Right renal cortex interstitium (tissue), 3 donors: ENCODE data around the gene CACNA2D3. TPM values are rescaled to one million over a fixed set of nuclear protein-coding genes. Genes with fewer than 3 reads are reported as not detected.

ENCODE experiments used
- DNase-seq, 3 donors: peaks; one replicate each; pipeline ENCODE4 v3.0.0-alpha.2; 2013; ENCODE audit warnings: low read depth in 3 of 3, low spot score in 2 of 3
- polyA plus RNA-seq, 3 donors: library from polyadenylated mRNA; unstranded; fragments of 120-200 nt; gene quantifications; one replicate each; pipeline ENCODE4 v1.2.1, GENCODE V29; 2013; ENCODE audit not compliant: insufficient read length in 3 of 3

The CACNA2D3 gene
- polyA plus RNA-seq, 3 donors = 1.4 to 1.8 (median 1.6) TPM

DNA sequence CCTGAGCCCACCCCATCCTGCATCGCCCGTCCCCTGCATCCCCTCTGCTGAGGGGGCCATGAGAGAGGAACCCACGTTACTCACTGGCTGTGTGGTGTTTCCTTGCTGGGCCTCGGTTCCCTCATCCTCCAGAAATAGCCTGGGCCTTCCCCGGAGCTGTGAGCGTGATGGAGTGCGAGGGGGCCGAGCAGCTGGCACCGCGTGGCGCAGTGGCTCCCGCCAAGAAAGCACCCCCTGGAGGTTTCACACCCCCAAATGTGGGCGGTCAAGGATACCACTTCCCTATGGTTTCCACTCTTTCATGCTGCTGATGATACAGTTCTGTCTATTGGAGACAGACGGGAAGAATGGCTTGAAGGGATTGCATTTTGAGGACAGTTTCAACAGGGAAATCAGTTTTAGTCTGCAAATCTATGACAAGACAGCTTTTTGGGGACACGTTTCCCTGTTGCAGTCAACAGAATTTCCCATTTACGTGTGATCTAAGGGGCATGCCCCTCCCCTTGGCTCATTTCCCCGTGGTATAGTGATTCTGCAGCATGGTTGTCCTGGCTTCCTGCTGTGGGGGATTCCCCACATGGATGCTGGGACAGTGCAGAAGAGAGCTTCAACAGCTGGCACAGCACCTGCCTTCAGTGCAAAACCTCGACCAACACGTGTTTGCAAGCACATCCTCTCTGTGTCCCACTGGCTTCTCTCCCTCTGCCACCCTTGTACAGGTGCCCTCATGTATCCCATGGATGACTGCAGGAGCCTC is 428.0 kb downstream of the CACNA2D3 start:
- no peak for DNase-seq

DNA sequence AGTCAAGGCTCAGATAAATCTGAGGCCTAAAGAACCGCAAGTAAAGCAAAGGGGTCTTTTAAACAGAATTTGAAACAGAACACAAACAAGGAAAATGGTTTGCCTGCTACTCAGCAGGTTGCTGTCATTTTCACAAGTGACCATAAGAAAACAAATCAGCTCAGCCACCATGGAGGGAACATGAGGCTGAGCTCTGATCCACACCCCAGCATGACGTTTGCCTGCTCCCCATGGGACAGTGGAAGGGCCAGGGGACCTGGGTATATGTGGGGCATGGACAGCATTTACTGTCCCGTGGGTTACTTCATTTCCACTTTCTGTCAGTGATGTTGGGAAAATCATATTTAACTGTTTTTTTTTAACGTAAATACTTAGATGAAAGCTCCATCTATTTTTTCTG is 434.3 kb downstream of the CACNA2D3 start:
- no peak for DNase-seq

DNA sequence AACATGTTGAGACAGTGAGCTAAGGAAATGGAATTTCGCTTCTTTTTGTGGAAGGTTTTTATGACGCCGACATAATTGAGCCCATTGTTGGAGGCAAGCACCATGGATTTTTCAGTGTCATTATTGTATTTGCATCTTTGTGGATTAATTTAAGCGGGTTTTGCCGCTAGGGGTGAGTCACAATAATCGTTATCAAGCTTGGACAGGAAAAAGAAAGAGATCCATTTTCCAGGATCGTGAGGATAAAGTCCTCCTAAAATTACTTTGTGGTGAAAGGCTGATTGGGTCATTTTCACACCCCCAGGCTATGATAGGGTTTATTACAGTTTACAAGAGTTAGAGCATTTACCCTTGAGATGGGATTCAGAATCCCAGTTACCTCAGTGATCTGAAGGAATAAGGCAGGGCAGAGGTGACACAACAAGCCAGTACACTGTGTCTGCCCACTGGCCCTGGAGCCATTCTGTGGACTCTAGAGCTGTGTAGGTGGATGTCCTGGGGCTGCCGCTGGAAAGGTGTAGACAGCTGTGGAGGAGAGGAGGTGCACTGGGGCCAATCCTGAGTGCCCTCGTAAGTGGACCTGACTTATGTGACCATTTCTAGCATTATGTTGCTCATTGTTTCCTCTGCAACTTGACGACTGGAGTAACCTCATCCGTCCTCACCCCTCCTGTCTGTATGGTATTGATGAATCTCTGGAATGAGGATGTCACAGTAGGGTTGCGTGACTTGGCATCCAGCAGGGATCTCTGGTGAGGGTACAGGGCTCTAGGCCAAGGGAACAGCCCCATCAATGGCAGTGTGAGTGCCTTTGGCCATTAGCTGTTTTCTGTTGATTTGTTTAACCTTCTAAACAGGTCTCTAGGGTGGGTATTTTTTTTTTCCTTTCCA is 435.4 kb downstream of the CACNA2D3 start:
- DNase-seq = no peak

DNA sequence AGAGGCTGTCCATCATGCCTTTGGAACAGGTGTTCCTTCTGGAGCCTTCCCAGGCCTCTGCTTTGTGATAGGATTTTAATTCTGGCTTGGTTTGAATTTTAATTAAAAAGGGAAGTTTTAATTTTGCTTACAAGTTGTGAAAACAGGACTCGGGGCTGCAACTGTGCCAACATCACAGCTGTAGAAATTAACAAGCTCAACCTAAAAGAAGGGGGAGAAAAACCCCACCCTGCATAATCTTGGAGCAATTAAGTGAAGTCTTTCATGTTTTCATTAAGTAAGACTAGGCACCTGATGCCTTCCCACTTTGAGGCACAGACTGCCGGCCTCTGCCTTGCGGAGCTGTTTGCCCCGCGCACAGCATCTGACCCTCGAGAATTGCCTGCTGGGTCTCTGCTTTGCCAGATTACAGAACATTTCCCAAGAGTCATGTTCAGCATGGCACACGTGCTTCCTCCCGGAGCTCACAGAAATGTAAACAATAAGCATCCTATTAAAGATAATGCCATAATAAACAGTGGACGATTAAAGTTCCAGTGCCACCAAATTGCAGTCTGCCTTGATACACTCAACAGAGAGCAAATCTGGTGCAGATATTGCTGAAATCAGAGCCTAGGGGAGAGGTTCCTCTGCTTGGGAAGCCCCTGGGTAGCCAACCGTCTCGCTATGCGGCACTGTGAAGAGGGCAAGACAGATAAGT is 441.3 kb downstream of the CACNA2D3 start:
- DNase-seq = no peak

DNA sequence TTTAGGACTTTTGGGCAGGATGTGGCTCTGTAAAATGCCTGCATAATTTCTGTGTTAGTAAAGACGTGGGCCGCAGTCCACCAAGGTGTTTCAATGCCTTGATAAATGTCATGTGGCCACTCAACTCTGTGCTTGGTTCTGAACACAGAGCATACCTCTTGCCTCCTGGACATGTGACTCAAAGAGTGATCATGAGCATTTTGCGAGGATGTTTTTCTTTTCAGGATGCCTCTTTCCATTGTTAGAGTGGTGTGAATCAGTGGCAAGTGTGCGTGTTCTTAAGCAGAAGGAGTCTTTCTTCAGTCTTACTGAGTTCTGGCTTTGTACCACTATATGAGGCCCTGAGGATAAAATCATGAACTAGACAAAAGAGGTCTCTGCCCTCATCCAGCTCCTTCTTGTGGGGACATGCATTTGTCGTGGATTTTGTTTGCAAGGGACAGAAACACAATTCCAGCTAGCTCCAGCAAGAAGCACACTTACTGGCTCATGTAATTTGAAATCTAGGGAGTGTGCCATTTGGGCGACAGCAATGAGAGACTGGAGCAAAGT is 442.1 kb downstream of the CACNA2D3 start:
- DNase-seq = no peak

DNA sequence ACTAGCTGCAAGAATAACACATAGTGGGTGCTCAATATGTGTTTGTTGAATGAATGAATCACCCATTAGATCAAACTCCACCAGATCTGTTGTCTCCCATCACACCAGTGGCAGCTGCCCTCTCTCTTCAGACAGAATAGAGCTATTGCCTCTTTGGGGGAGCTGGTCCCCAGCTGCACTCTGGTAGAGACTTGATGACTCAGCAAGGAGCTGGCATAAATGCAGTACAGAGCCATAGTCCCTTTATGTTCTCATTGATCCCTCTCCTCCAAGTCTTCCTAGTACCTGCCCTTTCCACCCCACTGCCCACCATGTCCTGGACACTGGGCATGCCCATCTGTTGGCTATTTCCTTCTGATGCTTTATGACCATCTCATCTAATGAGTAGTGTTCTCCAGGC is 443.6 kb downstream of the CACNA2D3 start:
- no peak for DNase-seq

DNA sequence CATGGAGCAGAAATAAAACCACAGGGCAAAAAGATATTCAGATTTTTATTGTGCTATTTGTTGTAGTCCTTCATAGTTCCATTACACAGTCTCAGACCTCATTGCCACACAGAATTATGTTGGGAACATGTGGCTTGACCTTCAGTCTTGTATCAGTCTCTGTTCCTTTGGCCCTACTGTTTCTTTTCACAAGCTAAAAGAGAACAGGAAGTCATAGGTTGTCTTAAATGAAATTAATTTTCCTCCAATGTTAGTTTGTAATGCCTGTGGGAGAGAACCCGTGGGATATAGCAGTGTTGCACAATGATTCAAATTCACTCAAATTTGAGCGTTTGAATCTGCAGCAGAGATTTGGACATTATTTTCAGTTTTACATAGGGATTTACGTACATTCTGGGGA is 445.6 kb downstream of the CACNA2D3 start:
- no peak for DNase-seq

DNA sequence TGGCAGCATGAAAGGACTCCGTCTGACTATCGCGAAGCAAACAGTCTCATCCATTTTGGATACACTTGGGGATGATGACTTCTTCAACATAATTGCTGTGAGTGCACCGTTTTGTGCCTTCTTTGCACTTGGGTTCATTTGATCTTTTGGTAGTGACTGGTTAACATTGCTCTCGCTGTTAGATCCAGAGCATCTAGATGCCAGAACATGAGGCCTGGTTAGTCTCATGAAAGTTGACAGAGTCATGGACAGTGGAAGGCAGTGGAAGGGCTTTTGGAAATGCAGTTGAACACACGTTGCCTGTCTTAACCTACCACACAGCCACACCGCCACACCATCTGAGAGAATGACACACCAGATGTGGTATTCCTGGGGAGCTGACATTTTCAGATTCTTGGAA is 447.7 kb downstream of the CACNA2D3 start:
- no peak for DNase-seq

DNA sequence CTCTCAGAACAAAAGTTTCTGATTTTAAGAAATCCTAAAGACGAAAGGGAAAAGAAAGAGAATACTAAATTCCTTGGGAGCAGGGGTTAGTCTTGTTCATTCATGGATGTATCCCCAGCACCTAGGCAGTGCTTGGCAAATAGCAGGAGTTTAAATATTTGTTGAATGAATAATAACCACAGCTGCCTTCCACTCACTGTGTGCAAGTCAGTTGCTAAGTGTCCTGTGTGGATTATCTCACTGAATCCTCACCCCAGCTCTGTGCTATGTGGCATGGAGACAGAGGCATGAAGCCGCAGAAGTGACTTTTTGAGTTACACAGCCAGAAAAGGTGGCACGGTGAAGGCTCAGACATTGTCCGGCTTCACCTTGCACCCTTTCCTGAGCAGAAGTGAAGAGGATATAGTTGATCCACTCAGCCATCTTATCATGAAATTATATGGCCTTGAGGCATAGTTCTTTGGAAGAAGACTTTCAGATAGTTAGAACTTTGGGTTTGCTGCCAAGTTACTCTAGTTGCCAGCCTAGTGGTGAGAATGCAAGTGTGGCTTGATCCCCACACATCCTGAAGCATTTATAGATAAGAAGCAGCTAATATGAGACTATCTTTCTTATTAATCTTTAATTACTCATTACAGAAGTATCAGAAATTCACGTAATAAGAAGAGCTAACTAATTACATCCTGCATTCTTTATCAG is 450.0 kb downstream of the CACNA2D3 start:
- DNase-seq = no peak

DNA sequence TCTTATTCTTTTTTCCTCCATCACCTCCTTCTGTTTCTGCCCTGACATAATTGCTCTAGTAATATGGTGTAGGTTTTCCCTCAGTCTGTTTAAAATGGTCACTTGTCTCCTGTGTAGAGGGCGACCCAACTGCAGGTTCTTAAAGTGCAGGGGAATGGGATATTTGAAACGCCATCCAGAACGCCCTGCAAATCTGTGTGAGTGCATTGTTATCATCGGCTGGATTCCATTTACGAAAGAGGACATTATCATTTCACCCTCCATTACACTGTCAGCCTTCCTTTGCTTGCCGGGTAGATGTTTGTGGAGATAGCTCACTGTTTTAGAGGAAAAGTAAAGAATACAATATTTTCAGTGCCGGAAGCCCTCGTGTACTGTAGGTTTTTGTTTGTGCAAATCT is 451.5 kb downstream of the CACNA2D3 start:
- DNase-seq = no peak

DNA sequence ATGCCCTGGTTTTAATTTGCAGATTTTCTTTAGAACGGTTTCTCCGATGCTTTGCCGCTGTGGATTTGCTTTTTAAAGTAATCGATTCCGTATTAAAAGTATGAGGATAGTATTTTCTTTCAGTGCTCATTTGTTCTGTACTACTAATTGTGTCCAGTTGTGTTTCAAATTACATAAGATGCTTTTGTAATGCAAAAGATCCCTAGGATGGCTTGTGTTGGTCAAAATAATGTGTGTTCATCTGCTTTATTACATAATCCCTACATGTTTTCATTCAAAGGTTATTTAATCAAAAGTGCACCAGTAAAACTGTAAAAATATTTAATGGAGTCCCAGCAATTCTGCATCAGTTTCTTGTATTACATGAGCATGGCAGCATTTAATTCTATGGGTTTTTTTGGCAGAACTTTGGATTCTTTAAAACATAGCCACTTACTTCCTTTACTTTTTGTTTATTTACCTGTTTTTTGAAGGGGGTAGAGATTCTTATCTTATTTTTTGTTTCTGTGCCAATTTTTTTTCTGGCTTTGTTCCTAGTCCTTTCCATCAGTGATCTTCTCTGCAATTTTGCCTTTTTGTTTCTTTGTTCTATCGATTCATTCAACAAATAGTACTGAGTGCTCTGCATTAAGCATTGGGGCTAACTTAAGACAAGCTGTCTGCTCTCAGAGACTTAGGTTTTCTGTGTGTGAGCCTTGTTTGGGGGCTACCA is 452.7 kb downstream of the CACNA2D3 start:
- DNase-seq = no peak

DNA sequence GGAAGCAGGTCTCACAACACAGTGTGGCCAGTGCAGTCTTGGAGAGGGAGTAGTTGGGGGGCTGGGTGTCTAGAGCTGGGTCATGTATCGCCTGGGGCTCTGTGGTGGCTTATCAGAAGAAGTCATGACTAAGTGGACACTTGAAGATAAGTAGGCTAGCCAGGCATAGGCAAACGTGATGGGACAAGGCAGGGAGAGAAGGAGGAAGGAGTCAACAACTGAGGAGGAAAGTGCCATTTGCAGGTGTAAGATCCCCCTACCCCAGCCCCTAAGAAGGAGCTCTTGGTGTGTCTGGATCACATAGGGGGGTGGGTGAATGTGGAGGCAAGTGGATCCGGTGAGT is 453.2 kb downstream of the CACNA2D3 start:
- DNase-seq = no peak

DNA sequence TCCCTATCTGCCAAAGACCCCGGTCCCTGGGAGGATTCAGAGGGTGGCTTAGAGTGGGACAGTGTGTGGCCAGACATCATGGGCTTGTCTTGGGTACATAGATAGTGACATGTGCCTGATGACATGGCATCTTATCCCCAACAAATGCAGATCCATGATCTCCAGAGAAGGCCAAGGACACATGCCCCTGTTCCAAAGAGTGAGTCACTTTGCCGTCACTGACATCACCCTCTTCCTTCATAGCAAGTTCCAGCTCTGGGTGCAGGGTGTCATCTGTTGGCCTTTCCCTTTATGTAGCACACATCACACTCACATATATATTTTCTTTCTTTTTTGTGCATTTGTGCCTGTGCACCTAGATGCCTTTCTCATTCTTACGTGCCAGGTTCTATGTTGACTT is 455.0 kb downstream of the CACNA2D3 start:
- DNase-seq = no peak

DNA sequence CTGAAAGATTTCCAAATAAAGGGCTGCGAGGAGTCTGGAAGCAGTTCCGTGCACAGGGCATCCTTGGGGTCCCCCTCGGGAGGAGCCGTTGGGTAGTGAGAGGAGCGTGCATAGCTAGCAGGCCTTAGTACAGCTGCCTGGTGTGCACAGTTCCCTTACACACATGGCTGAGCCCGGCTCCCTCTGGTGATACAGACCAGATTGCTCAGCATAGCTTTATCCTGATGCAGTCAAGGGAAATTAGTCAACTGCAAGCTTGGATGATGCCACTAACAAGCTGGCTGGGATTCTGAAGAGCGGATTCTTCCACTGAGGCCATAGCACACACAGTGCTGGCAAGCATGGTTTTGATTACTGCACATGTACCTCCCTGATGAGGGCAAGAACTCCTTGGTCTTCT is 456.1 kb downstream of the CACNA2D3 start:
- DNase-seq = no peak

DNA sequence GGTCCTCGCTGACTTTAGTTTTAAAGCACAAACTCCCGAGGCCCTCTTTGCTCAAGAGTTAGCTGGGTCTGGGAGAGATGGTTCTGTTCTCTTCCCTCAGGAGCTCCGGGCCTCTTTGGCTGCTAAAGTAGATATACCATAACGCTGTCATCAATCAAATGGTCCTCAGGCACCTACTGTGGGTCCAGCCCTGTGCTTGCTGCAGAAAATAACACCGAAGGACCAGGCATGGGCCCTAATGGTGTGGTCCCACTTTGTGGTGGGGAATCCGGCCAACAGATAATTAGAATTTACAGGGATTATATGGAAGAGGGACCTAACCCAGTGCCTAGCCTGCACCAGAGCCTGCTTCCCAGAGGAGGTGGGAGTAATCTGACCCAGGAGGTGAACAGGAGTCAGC is 458.1 kb downstream of the CACNA2D3 start:
- no peak for DNase-seq

DNA sequence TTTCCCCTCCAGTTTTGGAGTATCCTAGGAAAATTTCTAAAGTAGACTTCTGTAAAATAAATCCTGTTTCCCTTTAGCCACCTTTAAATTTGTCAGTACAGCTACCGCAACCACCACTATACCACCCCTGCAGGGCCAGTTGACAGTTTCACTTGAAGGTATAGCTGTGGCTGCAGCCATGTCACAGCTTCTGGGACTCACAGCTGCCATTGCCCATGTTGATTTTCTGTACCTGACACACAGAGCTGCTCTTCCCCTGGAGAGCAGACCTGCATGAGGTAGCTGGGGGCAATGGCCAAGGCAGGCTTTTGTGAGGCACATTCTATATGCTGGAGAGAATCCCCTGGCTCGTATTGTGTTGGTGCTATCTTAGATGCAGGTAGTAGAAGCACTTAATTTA is 460.1 kb downstream of the CACNA2D3 start:
- DNase-seq = no peak

DNA sequence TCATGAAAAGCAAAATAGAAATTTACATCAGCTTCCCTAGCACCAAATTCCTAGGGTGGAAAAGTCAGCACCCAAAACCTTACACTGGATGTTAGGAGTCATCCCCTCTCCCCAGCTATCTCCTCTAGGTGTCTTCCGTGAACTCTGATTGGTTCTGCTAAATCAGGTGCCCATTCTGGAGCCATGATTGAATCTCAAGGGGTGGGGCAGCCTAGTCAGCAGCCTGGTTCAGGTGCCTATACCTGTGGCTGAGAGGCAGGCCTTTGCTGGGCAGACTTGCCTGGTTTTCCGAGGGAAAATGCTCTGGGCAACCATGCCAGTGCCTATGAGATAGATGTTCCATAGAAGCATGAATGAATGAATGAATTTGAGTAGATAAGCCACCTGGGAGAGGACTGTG is 468.8 kb downstream of the CACNA2D3 start:
- DNase-seq = no peak

DNA sequence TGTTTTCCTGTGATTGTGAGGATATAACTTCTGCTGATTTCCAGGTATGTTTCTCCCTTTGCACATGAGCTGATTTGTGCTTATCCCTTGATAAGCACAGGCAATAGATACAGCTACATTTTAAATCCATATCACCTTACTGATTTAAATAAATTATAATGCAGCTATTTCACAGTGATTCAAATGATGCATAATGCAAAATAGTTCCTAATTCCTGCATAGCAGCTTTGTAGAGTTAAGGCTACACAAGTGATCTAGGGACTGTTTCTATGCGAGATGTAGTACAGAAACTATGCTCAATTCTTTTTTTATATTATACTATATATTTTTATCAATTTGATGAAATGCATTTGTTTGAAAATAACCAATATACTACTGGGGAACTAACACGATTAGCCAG is 471.3 kb downstream of the CACNA2D3 start:
- DNase-seq = no peak

DNA sequence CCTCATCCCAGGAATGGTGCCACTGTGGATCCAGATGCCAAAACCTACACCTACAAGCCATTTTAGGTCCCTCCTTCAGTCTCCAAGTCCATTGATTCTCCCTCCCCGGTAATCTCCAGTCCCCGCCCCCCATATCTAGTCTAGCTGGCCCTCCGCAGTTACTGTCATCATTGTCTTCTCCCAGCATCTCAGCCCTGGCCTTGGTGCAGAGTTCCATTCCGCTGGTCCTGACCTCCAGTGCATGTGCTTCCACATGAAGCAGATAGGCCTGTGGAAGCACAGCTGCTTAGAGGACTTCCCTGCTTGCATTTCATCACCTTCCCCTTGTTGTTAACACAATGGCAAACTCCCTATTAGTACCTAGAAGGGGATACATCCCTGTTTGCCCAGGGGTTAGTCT is 473.7 kb downstream of the CACNA2D3 start:
- no peak for DNase-seq

DNA sequence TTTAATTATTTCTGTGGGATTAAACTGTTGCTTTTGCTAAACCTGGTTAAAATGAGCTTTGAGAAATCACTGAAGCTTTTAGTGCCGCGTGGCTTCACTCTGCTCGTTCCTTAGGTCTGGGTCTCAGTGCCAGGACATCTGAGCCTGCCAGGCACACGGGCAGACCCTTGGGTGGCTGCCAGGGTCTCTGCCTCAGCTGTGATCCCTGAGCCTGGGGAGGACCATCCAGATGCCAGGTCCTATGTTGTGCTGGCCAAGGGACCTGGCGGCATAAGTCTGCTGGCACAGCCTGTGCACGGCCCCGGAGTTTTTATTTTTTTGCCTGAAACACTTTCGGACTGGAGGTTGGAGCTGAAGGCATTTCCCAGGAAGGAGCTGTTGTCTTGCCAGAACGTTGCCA is 477.4 kb downstream of the CACNA2D3 start:
- DNase-seq = no peak
